GM19035 (cell line): ENCODE data around the gene VMP1.
"Not testable (repeated sequence)": the region's sequence is repeated elsewhere in the genome, so short reads cannot be mapped to it uniquely, and the experiment has no call there.

Source experiments
- ATAC-seq: cut with Tn5 transposase; IDR thresholded peaks from one replicate; pipeline ENCODE4 v1.9.1; 2021; ENCODE audit not compliant: unreplicated experiment

The VMP1 gene

GRCh38 chr17:59838052-59838916 is 130.8 kb downstream of the VMP1 start:
- no peak for ATAC-seq

DNA sequence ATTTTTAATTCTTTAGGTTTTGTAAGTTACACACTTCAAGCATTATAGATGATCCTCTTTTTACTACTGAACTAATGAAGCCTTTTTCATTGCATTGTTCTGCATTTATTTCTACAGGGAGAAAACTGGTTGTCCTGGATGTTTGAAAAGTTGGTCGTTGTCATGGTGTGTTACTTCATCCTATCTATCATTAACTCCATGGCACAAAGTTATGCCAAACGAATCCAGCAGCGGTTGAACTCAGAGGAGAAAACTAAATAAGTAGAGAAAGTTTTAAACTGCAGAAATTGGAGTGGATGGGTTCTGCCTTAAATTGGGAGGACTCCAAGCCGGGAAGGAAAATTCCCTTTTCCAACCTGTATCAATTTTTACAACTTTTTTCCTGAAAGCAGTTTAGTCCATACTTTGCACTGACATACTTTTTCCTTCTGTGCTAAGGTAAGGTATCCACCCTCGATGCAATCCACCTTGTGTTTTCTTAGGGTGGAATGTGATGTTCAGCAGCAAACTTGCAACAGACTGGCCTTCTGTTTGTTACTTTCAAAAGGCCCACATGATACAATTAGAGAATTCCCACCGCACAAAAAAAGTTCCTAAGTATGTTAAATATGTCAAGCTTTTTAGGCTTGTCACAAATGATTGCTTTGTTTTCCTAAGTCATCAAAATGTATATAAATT is 132.3 kb downstream of the VMP1 start:
- no peak for ATAC-seq

DNA sequence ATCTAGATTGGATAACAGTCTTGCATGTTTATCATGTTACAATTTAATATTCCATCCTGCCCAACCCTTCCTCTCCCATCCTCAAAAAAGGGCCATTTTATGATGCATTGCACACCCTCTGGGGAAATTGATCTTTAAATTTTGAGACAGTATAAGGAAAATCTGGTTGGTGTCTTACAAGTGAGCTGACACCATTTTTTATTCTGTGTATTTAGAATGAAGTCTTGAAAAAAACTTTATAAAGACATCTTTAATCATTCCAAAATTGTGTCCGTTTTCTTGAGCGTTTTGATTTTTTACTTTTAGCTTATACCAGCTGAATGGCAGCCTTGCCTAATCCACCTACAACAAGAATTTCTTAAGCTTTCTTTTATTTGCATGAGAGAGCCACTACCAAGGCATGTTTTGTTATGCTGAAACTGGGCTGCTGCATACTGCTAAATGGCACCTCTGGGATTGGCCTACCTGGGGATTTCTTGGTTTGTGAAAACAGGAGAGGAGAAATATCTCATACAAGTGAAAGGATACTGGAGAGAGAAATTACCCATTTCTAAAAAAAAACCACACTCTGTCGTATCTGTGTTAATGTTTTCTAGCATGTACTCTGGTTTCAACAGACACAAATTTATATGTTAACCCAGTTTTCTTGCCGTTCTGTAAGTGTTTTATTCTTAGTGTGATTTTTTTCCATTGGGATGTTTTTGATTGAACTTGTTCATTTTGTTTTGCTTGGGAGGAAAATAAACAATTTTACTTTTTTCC is 133.1 kb downstream of the VMP1 start:
- no peak for ATAC-seq

DNA sequence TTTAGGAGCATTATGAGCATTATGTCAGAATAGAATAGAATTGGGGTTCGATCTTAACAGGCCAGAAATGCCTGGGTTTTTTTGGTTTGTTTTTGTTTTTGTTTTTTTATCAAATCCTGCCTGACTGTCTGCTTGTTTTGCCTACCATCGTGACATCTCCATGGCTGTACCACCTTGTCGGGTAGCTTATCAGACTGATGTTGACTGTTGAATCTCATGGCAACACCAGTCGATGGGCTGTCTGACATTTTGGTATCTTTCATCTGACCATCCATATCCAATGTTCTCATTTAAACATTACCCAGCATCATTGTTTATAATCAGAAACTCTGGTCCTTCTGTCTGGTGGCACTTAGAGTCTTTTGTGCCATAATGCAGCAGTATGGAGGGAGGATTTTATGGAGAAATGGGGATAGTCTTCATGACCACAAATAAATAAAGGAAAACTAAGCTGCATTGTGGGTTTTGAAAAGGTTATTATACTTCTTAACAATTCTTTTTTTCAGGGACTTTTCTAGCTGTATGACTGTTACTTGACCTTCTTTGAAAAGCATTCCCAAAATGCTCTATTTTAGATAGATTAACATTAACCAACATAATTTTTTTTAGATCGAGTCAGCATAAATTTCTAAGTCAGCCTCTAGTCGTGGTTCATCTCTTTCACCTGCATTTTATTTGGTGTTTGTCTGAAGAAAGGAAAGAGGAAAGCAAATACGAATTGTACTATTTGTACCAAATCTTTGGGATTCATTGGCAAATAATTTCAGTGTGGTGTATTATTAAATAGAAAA is 133.8 kb downstream of the VMP1 start:
- not testable (repeated sequence) for ATAC-seq

- not testable (repeated sequence) for ATAC-seq
These were observed 134.4 kb downstream of the VMP1 start for GRCh38 chr17:59841882-59842263.

DNA sequence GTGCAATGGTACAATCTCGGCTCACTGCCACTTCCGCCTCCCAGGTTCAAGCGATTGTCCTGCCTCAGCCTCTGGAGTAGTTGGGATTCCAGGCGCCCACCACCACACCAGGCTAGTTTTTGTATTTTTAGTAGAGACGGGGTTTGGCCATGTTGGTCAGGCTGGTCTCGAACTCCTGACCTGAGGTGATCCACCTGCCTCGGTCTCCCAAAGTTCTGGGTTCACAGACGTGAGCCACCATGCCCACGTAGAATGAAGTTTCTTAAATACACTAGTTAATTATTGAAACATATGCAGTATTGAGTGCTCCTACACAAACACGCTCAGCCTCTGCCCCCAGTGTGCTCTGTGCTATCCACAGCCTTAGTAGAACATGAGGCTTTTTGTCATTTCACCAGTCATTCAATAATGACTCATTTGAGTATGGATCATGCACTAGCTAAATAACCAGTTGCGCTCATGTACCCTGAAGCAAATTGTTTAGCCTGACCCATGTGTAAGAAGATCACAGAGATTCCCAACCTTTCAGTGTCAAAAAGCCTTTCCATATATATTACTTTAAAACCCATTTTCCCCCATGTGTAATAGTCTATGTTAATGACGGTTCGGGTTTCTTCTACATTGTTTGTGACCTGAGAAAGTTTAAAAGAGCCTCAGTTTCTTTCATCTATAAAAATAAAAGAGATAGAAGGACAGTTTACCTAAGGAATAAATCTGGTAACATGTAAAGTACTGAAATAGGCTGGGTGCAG is 135.6 kb downstream of the VMP1 start:
- ATAC-seq = peak; percentile 33

GRCh38 chr17:59844884-59845594 is 137.6 kb downstream of the VMP1 start:
- no peak for ATAC-seq

- ATAC-seq = no peak
These were observed 138.3 kb downstream of the VMP1 start for GRCh38 chr17:59845595-59846393.

DNA sequence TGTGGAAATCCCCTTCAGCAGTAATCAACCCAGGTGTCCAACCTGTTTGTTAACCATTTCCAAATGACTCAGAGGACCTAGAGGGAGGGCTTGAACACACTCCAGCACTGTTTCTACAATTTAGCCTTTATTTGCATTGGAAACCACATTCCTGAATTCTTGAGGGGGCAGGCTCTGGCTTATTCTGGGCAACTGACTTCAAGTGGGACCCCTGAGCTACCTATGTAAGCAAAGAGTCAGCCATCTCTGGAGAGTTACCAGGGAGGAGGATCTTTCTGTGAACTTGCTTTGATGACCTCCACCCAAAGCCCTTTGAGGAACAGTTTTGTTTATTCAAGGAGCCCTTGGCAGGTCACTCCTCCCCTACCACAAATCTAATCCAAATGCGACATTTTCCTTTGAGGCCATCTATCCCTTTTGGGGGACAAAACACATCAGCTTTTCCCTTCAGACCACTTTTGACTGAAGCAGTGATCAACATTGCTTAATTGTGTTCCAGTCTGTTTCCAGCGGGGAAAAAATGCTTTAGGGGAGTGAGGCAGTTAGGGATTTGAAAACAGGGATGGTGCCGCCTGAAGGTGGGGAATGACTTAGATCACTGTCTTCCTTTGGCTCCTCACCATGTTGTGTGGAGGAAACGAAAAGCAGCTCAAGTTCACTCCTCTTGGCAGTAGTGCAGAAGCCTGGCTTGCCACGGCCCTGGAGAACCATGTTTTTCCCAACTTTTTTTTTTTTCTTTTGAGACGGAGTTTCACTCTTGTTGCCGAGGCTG is 139.1 kb downstream of the VMP1 start:
- ATAC-seq = peak; percentile 41

GRCh38 chr17:59848385-59848668 is 140.9 kb downstream of the VMP1 start:
- ATAC-seq = no peak

GRCh38 chr17:59848778-59849177 is 141.3 kb downstream of the VMP1 start:
- peak; percentile 46 for ATAC-seq

GRCh38 chr17:59850311-59850710 is 142.9 kb downstream of the VMP1 start:
- not testable (repeated sequence) for ATAC-seq

DNA sequence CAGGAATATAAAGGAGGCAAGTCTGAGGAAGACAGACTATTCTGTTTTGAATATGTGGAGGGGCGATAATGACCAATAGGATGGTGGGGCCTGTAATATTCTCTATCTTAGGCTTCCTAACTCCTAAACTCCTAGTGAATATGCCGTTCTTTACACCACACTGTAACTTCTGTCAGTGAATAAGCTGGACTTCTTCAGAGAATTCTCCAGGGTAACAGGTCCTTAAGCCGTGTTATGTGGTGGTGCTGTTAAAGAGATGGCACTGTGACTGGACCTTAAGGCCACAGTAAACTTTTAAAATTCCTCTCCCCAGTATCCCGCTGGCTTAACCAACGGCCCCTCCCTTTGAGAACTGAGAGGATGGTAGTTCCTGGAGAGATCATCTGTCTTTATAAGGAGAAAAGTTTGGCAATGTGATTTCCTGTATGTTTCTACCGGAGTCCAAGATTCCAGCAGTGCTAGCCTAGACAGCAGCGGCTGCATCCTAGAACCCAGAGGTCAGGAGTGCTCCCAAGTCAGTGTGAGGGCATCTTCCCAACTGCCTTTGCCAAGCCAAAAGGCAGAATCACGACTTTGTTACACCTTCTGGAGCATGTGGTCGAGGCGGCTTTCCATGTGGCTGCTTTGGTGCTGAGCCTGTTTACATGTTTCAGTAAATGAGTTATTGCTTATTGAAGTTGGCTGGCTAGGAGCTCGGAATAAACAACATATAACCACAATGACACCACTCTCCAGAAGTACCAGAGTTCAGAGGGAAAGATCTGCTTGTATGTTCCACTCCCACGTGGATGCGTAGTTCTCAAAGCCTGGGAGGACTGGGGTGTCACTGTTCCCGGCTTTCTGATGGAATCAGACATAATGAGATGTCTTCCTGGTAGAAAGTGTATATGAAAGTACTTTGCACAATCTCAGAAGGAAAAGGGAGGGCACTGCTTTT is 144.3 kb downstream of the VMP1 start:
- ATAC-seq = no peak

- ATAC-seq = not testable (repeated sequence)
These were observed 145.4 kb downstream of the VMP1 start for GRCh38 chr17:59852847-59853167.

GRCh38 chr17:59853168-59853918 is 145.9 kb downstream of the VMP1 start:
- ATAC-seq = no peak

GRCh38 chr17:59853919-59854729 is 146.7 kb downstream of the VMP1 start:
- not testable (repeated sequence) for ATAC-seq
